Sigmoid colon (tissue), 4 donors: ENCODE results near the gene GGCT.

ENCODE experiments used
- CTCF ChIP-seq, 4 experiments: fragments of 450-650 bp in 3 of 4; fragments of 200-600 bp in 1 of 4; IDR thresholded peaks; one replicate each; pipeline ENCODE4 v1.5.1; 2016 to 2019; ENCODE audit warnings: antibody characterized with exemption in 4 of 4, mild to moderate bottlenecking in 3 of 4, moderate library complexity in 2 of 4
- POLR2A ChIP-seq, 2 donors: fragments of 450-650 bp; IDR thresholded peaks; one replicate each; pipeline ENCODE4 v1.6.1; 2016; ENCODE audit warnings: antibody characterized with exemption in 2 of 2, mild to moderate bottlenecking in 2 of 2, moderate library complexity in 2 of 2
- POLR2AphosphoS5 ChIP-seq, 4 donors: sonication (generic); formaldehyde crosslinking; IDR thresholded peaks; one replicate each; pipeline ENCODE4 v1.6.1; 2017; ENCODE audit warnings: antibody characterized with exemption in 4 of 4

GRCh38 chr7:30511494-30511893 is 6.9 kb upstream of the GGCT start:
- TF ChIP-seq CTCF (IDR thresholded peaks at IDR 0.05) (no peak), POLR2AphosphoS5 (IDR thresholded peaks at IDR 0.05) (no peak), POLR2A (IDR thresholded peaks at IDR 0.05) (no peak)
